HG03039 (cell line): ENCODE measurements around the gene PTTG2.
"Not testable (repeated sequence)": the region's sequence is repeated elsewhere in the genome, so short reads cannot be mapped to it uniquely, and the experiment has no call there.

Experiments used
- ATAC-seq: cut with Tn5 transposase; IDR thresholded peaks from one replicate; pipeline ENCODE4 v1.9.1; 2021; ENCODE audit warnings: mild to moderate bottlenecking, moderate library complexity; ENCODE audit not compliant: unreplicated experiment

PTTG2 gene

GRCh38 chr4:37953620-37954293 is 6.4 kb upstream of the PTTG2 start:
- ATAC-seq, result no peak

- no peak for ATAC-seq
Observed at GRCh38 chr4:37956941-37957340, 3.3 kb upstream of the PTTG2 start.

- no peak for ATAC-seq
Observed at GRCh38 chr4:37958932-37959331, 1.3 kb upstream of the PTTG2 start.

GRCh38 chr4:37960679-37961450 is 667 bp downstream of the PTTG2 start:
- no peak for ATAC-seq

- ATAC-seq, result no peak
Observed at GRCh38 chr4:37964734-37965457, 4.7 kb downstream of the PTTG2 start.

GRCh38 chr4:37966044-37966443 is 5.8 kb downstream of the PTTG2 start:
- ATAC-seq, result no peak

- ATAC-seq, result no peak
Observed at GRCh38 chr4:37967736-37968135, 7.5 kb downstream of the PTTG2 start.

- no peak for ATAC-seq
Observed at GRCh38 chr4:37968747-37969146, 8.5 kb downstream of the PTTG2 start.

- no peak for ATAC-seq
Observed at GRCh38 chr4:37970702-37971101, 10.5 kb downstream of the PTTG2 start.

- ATAC-seq, result no peak
Observed at GRCh38 chr4:37971202-37971601, 11.0 kb downstream of the PTTG2 start.

- no peak for ATAC-seq
Observed at GRCh38 chr4:37973441-37973840, 13.2 kb downstream of the PTTG2 start.

GRCh38 chr4:37975321-37975822 is 15.2 kb downstream of the PTTG2 start:
- not testable (repeated sequence) for ATAC-seq

- ATAC-seq, result no peak
Observed at GRCh38 chr4:37976507-37976906, 16.3 kb downstream of the PTTG2 start.

GRCh38 chr4:37976991-37977470 is 16.8 kb downstream of the PTTG2 start:
- ATAC-seq, result peak; percentile 79

- peak; percentile 48 for ATAC-seq
Observed at GRCh38 chr4:37977471-37978247, 17.5 kb downstream of the PTTG2 start.

- peak; percentile 9 for ATAC-seq
Observed at GRCh38 chr4:37978248-37978924, 18.2 kb downstream of the PTTG2 start.

GRCh38 chr4:37980246-37980645 is 20.0 kb downstream of the PTTG2 start:
- no peak for ATAC-seq

- ATAC-seq, result no peak
Observed at GRCh38 chr4:37981425-37981824, 21.2 kb downstream of the PTTG2 start.

GRCh38 chr4:37981844-37982720 is 21.9 kb downstream of the PTTG2 start:
- no peak for ATAC-seq
